HL-60 (cell line): Measurements from ENCODE around the gene DCHS2.

ENCODE experiments used
- DNase-seq, 2 experiments: peaks; one replicate each; pipeline ENCODE4 v3.0.0-alpha.2; 2010 to 2020; ENCODE audit warnings: low read depth in 1 of 2, low spot score in 1 of 2
- H3K27ac ChIP-seq: fragments of 250-450 bp; sonication (Bioruptor Pico); replicated peaks from 2 replicates; pipeline ENCODE4 v1.5.1; 2020; ENCODE audit warnings: mild to moderate bottlenecking, moderate library complexity
- H3K27me3 ChIP-seq: fragments of 250-450 bp; sonication (Bioruptor Pico); 2 replicates; pipeline ENCODE4 v1.5.1; 2021; ENCODE audit warnings: mild to moderate bottlenecking, moderate library complexity; ENCODE audit not compliant: insufficient read depth, poor library complexity, severe bottlenecking
- H3K4me3 ChIP-seq: replicated peaks from 2 replicates; pipeline ENCODE4 v1.5.1; 2011; ENCODE audit warnings: mild to moderate bottlenecking, control low read depth, low read length; ENCODE audit not compliant: insufficient read depth
- CTCF ChIP-seq: IDR thresholded peaks from one replicate; pipeline ENCODE4 v1.5.1; 2011; ENCODE audit warnings: low read length, control low read depth, inconsistent platforms; ENCODE audit not compliant: insufficient read depth
- GABPA ChIP-seq: IDR thresholded peaks from 2 replicates; pipeline ENCODE4 v1.6.1; 2012; ENCODE audit warnings: low read depth
- POLR2AphosphoS5 ChIP-seq: IDR thresholded peaks from 2 replicates; pipeline ENCODE4 v1.6.1; 2012; ENCODE audit warnings: low read depth
- REST ChIP-seq: IDR thresholded peaks from 2 replicates; pipeline ENCODE4 v1.6.1; 2012; ENCODE audit warnings: low read depth; ENCODE audit not compliant: insufficient replicate concordance
- SPI1 ChIP-seq: IDR thresholded peaks from 2 replicates; pipeline ENCODE4 v1.6.1; 2012; ENCODE audit warnings: low read depth, mild to moderate bottlenecking, borderline replicate concordance

The DCHS2 gene

DNA sequence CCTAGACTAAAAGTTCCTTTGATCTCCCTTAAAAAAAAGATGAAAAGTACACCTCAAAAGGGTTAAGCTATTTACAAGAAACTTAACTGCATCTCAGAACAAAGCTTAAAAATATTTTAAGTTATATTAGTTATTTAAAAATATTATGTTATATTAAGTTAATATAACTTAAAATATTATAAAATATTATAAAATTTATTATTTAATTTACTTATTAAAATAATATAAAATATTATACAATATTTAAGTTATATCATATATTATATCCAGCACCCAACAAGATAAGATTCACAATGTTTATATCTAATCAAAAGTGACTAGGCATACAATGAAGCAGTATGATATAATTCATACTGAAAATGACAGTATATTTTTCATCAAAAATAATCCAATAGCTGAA is 296.9 kb downstream of the DCHS2 start:
- no peak for DNase-seq
- no peak for TF ChIP-seq POLR2AphosphoS5
- TF ChIP-seq GABPA: no peak

DNA sequence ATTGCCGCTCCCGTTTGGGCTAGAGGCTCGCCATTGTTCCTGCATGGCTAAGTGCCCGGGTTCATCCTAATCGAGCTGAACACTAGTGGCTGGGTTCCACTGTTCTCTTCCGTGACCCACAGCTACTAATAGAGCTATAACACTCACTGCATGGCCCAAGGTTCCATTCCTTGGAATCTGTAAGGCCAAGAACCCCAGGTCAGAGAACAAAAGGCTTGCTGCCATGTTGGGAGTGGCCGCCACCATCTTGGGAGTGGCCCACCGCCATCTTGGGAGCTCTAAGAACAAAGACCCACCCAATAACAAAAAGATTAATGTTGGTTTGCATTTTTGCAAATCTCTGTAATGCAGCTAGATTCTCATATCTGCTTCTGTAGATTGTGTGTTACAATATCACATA is 299.0 kb downstream of the DCHS2 start:
- DNase-seq: no peak
- Histone ChIP-seq H3K4me3 (no peak overlapping the region), H3K27ac (no peak overlapping the region), H3K27me3 (no peaks in the 10 kb centered on the region)
- TF ChIP-seq CTCF (no peak), REST (no peak), POLR2AphosphoS5 (no peak), SPI1 (no peak), GABPA (no peak)

More for the DNA sequence above, 296.9 kb downstream of the DCHS2 start:
- H3K27ac ChIP-seq: no peak overlapping the region
- H3K4me3 ChIP-seq: no peak overlapping the region
- H3K27me3 ChIP-seq: no peaks in the 10 kb centered on the region

DNA sequence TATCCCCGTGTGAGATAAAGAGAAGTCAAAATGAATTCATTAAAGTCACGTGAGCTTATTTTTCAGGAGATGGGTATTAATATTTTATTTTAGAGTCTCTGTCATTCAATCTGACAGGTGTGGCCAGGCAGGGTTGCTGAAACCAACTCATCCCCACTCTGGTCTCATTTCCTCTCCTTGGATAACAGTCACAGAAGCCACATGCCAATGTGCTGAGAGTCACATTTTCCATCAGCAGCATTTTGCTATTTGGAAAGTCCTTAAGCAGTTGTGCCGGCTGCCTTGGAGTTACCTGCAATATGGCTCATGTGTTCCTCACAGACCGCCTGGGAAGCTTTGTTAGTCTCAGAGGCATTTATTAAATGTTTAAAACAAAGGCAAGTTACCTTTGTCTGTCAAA is 302.3 kb downstream of the DCHS2 start:
- Histone ChIP-seq H3K4me3 (no peak overlapping the region), H3K27ac (no peak overlapping the region), H3K27me3 (no peaks in the 10 kb centered on the region)
- TF ChIP-seq SPI1 (no peak), CTCF (no peak), GABPA (no peak), REST (no peak), POLR2AphosphoS5 (no peak)
- no peak for DNase-seq

DNA sequence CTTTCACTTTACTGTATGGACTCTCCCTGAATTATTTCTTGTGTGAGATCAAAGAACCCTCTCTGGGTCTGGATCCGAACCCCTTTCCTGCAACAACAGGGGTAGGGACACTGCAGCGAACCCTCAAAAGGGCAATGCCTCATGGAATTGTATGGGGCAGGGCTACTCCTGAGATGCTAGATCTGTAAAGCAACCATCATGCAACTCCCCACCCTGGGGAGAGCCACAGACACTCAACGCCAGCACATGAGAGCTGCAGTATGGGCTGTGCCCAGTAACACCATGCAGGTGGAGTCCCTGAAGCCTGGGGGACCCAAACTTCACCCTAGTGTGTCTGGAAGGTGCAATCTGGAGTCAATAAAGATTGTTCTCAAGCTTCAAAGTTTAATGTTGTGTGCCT is 304.7 kb downstream of the DCHS2 start:
- no peak for DNase-seq
- Histone ChIP-seq H3K27ac (no peak overlapping the region), H3K27me3 (no peaks in the 10 kb centered on the region), H3K4me3 (no peak overlapping the region)
- TF ChIP-seq CTCF: no peak
